Endothelial cell of umbilical vein (primary cell): Measurements from ENCODE around the gene CYP46A1.

Experiments
- EZH2 ChIP-seq: IDR thresholded peaks from 2 replicates; pipeline ENCODE4 v1.6.1; 2012; ENCODE audit warnings: borderline replicate concordance, low read depth, mild to moderate bottlenecking, moderate library complexity, low read length, inconsistent platforms; ENCODE audit not compliant: severe bottlenecking
- GATA2 ChIP-seq: IDR thresholded peaks from 2 replicates; pipeline ENCODE4 v1.7.0; 2011; ENCODE audit warnings: low read depth, mild to moderate bottlenecking, moderate library complexity, mixed read lengths, low read length; ENCODE audit not compliant: insufficient read length, insufficient read depth
- TF ChIP-seq, protein P1 (sequence below), 2 donors: IDR thresholded peaks; 1 replicate in 1 of 2; 2 replicates in 1 of 2; pipeline ENCODE4 v1.5.1; 2011; ENCODE audit warnings: low read length in 2 of 2, mild to moderate bottlenecking in 2 of 2, moderate library complexity in 2 of 2, control low read depth in 1 of 2, inconsistent platforms in 1 of 2, low read depth in 1 of 2; ENCODE audit not compliant: insufficient read depth in 1 of 2; ENCODE audit errors: extremely low read depth in 1 of 2
- TF ChIP-seq, protein P2 (sequence below): IDR thresholded peaks from 2 replicates; pipeline ENCODE4 v1.6.1; 2011; ENCODE audit not compliant: insufficient read depth, insufficient read length

DNA sequence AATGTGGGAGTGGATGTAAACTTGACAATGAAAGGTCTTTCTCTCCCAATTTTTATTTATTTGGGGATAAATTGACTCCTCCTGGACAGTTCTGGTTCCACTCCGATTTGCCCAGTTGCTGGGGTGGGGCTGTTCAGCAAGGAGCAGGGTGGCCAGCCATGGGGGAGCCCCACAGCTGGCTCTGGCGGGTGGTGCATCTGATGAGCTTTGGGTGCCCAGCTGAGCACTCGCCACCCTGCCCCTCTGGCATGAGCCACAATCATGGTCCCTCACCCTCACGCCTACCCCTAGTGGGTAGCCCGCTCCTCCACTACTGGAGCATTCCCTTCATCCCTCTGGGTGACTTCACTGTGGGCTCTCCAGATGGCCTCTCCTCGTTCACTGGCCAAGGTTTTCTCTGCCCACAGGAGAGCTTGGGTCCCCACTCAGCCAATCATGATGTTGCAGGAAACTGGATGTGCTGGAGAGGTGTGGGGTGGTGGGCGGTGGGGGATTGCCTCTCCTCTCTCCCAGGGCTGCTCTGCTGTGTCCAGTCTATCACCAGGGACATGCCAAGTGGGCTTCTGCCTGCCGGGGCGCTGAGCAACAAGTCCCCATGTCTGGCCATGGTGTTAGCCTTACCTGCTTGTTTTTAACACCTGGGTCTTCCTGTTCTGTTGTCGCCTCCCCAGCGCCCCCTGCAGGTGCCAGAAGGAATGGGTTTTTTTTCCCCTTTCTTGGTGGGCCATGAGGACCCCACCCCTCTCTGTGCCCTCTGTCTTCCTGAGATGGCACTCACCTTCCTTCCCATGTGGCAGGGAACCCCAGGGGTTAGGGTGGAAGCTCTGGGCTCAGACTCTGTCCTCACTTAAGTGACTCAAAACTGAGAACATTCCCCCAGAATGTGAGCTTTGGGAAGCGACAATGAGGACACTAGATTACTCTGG, 3.4 kb downstream of the CYP46A1 start:
- TF ChIP-seq GATA2 (no peak), EZH2 (no peak)
- TF ChIP-seq, protein P1, sequence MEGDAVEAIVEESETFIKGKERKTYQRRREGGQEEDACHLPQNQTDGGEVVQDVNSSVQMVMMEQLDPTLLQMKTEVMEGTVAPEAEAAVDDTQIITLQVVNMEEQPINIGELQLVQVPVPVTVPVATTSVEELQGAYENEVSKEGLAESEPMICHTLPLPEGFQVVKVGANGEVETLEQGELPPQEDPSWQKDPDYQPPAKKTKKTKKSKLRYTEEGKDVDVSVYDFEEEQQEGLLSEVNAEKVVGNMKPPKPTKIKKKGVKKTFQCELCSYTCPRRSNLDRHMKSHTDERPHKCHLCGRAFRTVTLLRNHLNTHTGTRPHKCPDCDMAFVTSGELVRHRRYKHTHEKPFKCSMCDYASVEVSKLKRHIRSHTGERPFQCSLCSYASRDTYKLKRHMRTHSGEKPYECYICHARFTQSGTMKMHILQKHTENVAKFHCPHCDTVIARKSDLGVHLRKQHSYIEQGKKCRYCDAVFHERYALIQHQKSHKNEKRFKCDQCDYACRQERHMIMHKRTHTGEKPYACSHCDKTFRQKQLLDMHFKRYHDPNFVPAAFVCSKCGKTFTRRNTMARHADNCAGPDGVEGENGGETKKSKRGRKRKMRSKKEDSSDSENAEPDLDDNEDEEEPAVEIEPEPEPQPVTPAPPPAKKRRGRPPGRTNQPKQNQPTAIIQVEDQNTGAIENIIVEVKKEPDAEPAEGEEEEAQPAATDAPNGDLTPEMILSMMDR (IDR thresholded peaks at IDR 0.05; ENCODE audit: extremely low read depth in 1 of 2, insufficient read depth in 1 of 2, low read depth in 1 of 2, low read length in 2 of 2): peak; percentile 71 to 74
- TF ChIP-seq, protein P2, sequence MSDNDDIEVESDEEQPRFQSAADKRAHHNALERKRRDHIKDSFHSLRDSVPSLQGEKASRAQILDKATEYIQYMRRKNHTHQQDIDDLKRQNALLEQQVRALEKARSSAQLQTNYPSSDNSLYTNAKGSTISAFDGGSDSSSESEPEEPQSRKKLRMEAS: no peak
